Measurements from ENCODE around the gene MKI67.
A peak's percentile ranks its signal among the peaks of the same experiment; 100 is the strongest.

MKI67 gene

GRCh38 chr10:128081720-128082119 lies 44.5 kb downstream of the MKI67 start:
- no peak for DNase-seq

- DNase-seq = no peak
These were observed 45.0 kb downstream of the MKI67 start for GRCh38 chr10:128081222-128081621.

GRCh38 chr10:128080641-128081040 lies 45.6 kb downstream of the MKI67 start:
- DNase-seq = no peak

- DNase-seq = no peak
These were observed 46.0 kb downstream of the MKI67 start for GRCh38 chr10:128080231-128080630.

GRCh38 chr10:128078136-128078969 lies 47.9 kb downstream of the MKI67 start:
- DNase-seq = peak; percentile 19

- no peak for DNase-seq
These were observed 48.9 kb downstream of the MKI67 start for GRCh38 chr10:128077155-128077875.

GRCh38 chr10:128074589-128074988 lies 51.6 kb downstream of the MKI67 start:
- DNase-seq = no peak

- no peak for DNase-seq
These were observed 52.3 kb downstream of the MKI67 start for GRCh38 chr10:128073890-128074289.

- no peak for DNase-seq
These were observed 53.1 kb downstream of the MKI67 start for GRCh38 chr10:128072941-128073645.

- DNase-seq = no peak
These were observed 54.2 kb downstream of the MKI67 start for GRCh38 chr10:128072046-128072445.

GRCh38 chr10:128071417-128071782 lies 54.8 kb downstream of the MKI67 start:
- peak; percentile 22 for DNase-seq

GRCh38 chr10:128070721-128071416 lies 55.4 kb downstream of the MKI67 start:
- DNase-seq = no peak

- no peak for DNase-seq
These were observed 56.1 kb downstream of the MKI67 start for GRCh38 chr10:128070161-128070560.

GRCh38 chr10:128069351-128070051 lies 56.7 kb downstream of the MKI67 start:
- peak; percentile 59 for DNase-seq

GRCh38 chr10:128068398-128069285 lies 57.6 kb downstream of the MKI67 start:
- DNase-seq = no peak

GRCh38 chr10:128067691-128068397 lies 58.4 kb downstream of the MKI67 start:
- DNase-seq = no peak

GRCh38 chr10:128066870-128067382 lies 59.3 kb downstream of the MKI67 start:
- DNase-seq = no peak

- no peak for DNase-seq
These were observed 60.2 kb downstream of the MKI67 start for GRCh38 chr10:128065881-128066534.

GRCh38 chr10:128064970-128065580 lies 61.1 kb downstream of the MKI67 start:
- DNase-seq = no peak
